ENCODE results near the gene JMJD7.

The JMJD7 gene

DNA sequence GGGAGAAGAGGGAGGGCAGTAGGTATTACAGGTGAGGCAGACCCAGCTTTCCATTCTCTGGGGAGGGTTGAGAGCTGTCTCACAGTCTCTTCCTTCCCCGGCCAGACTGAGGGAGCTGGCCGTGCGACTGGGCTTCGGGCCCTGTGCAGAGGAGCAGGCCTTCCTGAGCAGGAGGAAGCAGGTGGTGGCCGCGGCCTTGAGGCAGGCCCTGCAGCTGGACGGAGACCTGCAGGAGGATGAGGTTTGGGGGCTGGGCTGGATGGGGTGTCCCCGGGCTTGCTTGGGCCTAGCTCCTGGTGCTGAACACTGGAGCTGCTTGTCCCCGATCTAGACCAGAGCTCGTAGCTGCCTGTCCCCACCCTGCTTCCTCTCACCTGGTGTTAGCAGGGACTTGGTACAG, 15.7 kb downstream of the JMJD7 start:
- no peak for DNase-seq (ENCODE audit: low read depth in 2 of 2)

GRCh38 chr15:41844814-41845213, 16.9 kb downstream of the JMJD7 start:
- DNase-seq (ENCODE audit: low read depth in 2 of 2) = no peak

DNA sequence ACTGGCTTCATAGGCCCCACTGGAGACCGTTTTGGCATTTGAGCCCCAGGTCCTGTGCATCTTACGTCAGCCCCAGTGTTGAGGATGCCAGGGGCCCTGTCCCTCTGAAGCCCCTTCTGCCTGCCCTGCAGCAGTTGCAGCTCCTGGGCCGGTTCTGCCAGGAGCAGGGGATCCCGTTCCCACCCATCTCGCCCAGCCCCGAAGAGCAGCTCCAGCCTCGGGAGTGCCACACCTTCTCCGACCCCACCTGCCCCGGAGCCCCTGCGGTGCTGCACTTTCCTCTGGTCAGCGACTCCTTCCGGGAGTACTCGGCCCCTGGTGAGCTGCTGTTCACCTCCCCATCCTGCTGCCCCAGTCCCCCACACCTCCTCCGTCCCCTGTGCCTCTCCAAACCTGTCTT, 19.3 kb downstream of the JMJD7 start:
- no peak for DNase-seq (ENCODE audit: low read depth in 2 of 2)

- no peak for DNase-seq (ENCODE audit: low read depth in 2 of 2)
These were observed 20.1 kb downstream of the JMJD7 start for GRCh38 chr15:41847981-41848380.

GRCh38 chr15:41848631-41849030, 20.7 kb downstream of the JMJD7 start:
- peak in 1 of 2 donors; percentile 35 for DNase-seq (ENCODE audit: low read depth in 2 of 2)

- DNase-seq (ENCODE audit: low read depth in 2 of 2) = no peak
These were observed 21.3 kb downstream of the JMJD7 start for GRCh38 chr15:41849204-41849603.

- no peak for DNase-seq (ENCODE audit: low read depth in 2 of 2)
These were observed 22.0 kb downstream of the JMJD7 start for GRCh38 chr15:41849861-41850260.

GRCh38 chr15:41850482-41851166, 22.7 kb downstream of the JMJD7 start:
- DNase-seq (ENCODE audit: low read depth in 2 of 2) = no peak

- no peak for DNase-seq (ENCODE audit: low read depth in 2 of 2)
These were observed 23.3 kb downstream of the JMJD7 start for GRCh38 chr15:41851167-41851523.

GRCh38 chr15:41851755-41852370, 24.0 kb downstream of the JMJD7 start:
- DNase-seq (ENCODE audit: low read depth in 2 of 2) = no peak

- no peak for DNase-seq (ENCODE audit: low read depth in 2 of 2)
These were observed 25.1 kb downstream of the JMJD7 start for GRCh38 chr15:41852736-41853590.

GRCh38 chr15:41853831-41854230, 25.9 kb downstream of the JMJD7 start:
- no peak for DNase-seq (ENCODE audit: low read depth in 2 of 2)

DNA sequence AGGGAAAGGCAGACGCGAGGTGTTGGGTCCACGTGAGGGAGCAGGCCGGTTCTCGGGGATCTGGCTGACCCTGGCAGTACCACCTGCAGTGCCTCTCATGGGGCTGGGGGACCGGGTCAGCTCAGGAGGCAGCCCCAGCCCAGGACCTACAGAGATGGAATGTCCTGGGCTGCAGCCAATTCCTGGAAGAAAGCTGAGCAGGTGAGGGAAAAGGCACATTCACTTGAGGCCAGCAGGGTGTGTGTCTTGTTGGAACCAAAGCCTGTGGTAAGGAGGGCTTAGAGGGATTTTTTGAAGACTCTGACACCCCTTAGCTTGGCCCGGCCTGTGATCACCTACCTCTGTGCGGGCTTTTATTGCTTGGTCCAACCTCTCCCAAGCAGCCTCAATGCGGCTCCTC, 26.6 kb downstream of the JMJD7 start:
- DNase-seq (ENCODE audit: low read depth in 2 of 2) = no peak

DNA sequence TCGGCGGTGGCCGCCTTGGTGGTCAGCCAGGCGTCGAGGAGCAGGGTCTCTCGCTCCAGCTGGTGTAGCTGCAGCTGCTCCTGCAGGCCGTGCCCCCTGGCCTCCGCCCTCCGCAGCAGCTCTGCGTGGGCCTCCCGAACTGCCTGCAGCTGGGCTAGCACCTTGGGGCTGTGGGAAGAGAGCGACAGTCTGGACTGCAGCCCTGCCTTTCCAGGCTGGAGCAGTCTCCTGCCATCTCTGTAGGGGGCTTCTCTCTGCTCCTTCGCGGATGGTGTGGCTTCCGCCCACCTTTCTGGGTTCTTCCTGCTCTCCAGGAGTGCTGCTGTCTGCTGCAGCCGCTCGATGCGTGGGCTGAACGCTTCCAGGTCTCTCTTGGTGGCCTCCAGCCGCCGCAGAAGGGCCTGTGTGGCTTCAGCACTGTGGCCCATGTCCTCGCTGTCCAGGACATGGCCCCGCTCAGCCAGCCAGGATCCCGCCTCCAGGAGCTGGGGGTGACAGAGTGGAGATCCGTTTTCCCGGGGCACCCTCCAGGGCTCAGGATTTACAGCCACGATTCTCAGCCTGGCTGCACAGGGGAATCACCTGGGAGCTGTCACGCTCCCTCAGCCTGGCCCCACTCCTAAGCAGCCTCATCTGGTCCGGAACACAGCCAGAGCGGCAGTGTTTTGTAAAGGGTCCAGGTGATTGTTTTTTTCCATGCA, 27.5 kb downstream of the JMJD7 start:
- DNase-seq (ENCODE audit: low read depth in 2 of 2) = no peak

DNA sequence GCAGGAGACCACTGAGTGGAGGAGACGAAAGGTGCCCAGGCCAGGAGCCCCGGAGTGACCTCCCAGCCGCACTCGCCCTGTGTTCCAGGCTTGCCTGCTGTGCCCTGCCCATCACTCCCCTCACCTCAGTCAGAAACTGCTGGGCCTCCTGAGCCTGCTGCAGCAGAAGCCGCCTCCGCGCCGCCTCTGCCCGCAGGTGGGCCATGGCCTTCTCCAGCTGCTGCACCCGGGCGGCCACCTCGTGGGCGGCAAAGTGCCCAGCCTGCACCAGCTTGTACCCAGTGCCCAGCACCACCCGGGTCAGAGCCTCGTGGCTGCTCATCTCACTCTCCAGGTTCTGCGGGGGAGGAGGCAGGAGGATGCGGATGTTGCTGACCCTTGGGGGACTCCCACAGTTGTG, 28.4 kb downstream of the JMJD7 start:
- DNase-seq (ENCODE audit: low read depth in 2 of 2) = no peak

- DNase-seq (ENCODE audit: low read depth in 2 of 2) = no peak
These were observed 28.8 kb downstream of the JMJD7 start for GRCh38 chr15:41856716-41857115.

DNA sequence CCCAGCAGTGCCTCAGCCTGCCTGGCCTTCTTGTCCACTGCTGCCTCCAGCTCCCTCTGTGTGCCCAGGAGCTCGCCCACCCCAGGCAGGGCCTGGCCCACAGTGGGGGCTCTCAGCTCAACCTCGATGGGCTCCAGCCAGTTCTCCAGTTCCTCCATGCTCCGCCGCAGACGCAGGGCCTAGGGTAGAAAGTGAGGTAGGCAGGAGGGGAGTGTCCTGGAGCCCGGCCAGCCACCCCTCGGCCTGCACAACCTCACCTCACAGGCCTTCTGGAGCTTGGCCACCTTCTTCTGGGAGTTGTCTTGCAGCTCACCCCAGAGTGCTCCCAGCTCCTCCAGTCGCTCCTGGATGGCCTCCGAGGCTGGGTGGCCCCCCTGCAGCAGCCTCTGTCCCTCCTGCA, 29.4 kb downstream of the JMJD7 start:
- DNase-seq (ENCODE audit: low read depth in 2 of 2) = no peak

DNA sequence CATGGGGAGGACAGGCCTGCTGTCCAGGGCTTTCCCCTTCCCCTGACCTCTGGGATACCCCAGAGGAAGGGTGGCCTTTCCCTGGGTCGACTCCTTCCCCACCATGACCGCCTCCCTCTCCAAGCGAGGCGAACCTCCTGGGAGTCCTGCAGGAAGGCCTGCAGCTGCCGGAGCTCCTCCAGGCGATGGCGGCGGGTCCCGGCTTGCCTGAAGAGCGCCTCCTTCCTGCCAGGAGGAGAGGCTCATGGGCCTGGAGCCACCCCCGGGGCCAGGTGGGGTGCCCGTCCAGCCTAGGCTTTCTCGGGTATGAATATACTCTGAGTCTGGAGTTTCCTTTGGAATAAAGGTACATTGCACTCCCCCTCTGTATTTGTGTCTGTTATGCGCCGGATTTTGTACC, 30.9 kb downstream of the JMJD7 start:
- no peak for DNase-seq (ENCODE audit: low read depth in 2 of 2)

GRCh38 chr15:41860049-41860828, 32.3 kb downstream of the JMJD7 start:
- no peak for DNase-seq (ENCODE audit: low read depth in 2 of 2)

GRCh38 chr15:41861736-41862356, 34.0 kb downstream of the JMJD7 start:
- DNase-seq (ENCODE audit: low read depth in 2 of 2) = no peak

GRCh38 chr15:41862515-41863116, 34.7 kb downstream of the JMJD7 start:
- no peak for DNase-seq (ENCODE audit: low read depth in 2 of 2)

Data from activated CD4-positive, alpha-beta T cell treated with anti-CD3 and anti-CD28 coated beads for 24 hours (primary cell).